Lower leg skin (tissue), 3 donors: ENCODE measurements around the gene ATF2.

Source experiments
- CTCF ChIP-seq, 3 donors: fragments of 450-650 bp; IDR thresholded peaks; one replicate each; pipeline ENCODE4 v1.5.1; 2016; ENCODE audit warnings: antibody characterized with exemption in 3 of 3, mild to moderate bottlenecking in 3 of 3, moderate library complexity in 2 of 3
- POLR2A ChIP-seq, 2 donors: fragments of 450-650 bp; IDR thresholded peaks; one replicate each; pipeline ENCODE4 v1.6.1; 2016 to 2017; ENCODE audit warnings: antibody characterized with exemption in 2 of 2, mild to moderate bottlenecking in 1 of 2, moderate library complexity in 1 of 2

- TF ChIP-seq CTCF (IDR thresholded peaks at IDR 0.05) = no peak
- TF ChIP-seq POLR2A (IDR thresholded peaks at IDR 0.05) = no peak
Measured at GRCh38 chr2:175101514-175101913, 66.5 kb downstream of the ATF2 start.
